ENCODE measurements around the gene PIP4K2C. TPM values are rescaled to one million over a fixed set of nuclear protein-coding genes. Genes with fewer than 3 reads are reported as not detected.

PIP4K2C gene
- total RNA-seq, 1 donor from 2014 or later = 17.3 TPM

- H3K9me3 Mint-ChIP-seq = no peaks in the 10 kb centered on the region
- H3K27ac Mint-ChIP-seq (ENCODE audit: unreplicated experiment) = no peak overlapping the region
- H3K27me3 Mint-ChIP-seq (ENCODE audit: low read depth) = no peaks in the 10 kb centered on the region
- no peaks in the 10 kb centered on the region for H3K4me1 Mint-ChIP-seq
- no peak for TF ChIP-seq CTCF (conservative IDR thresholded peaks at IDR 0.05)
- no peaks in the 10 kb centered on the region for H3K36me3 Mint-ChIP-seq (ENCODE audit: low read depth)
- no peak overlapping the region for H3K4me3 Mint-ChIP-seq
- DNase-seq (ENCODE audit: low read depth, low spot score) = no peak
These were observed 15.0 kb upstream of the PIP4K2C start for GRCh38 chr12:57575771-57576612.

GRCh38 chr12:57576613-57577160 lies 14.3 kb upstream of the PIP4K2C start:
- H3K4me1 Mint-ChIP-seq = no peaks in the 10 kb centered on the region
- no peak for DNase-seq (ENCODE audit: low read depth, low spot score)
- no peaks in the 10 kb centered on the region for H3K36me3 Mint-ChIP-seq (ENCODE audit: low read depth)
- H3K27me3 Mint-ChIP-seq (ENCODE audit: low read depth) = no peaks in the 10 kb centered on the region
- no peak overlapping the region for H3K4me3 Mint-ChIP-seq
- no peak overlapping the region for H3K27ac Mint-ChIP-seq (ENCODE audit: unreplicated experiment)
- no peak for TF ChIP-seq CTCF (conservative IDR thresholded peaks at IDR 0.05)
- H3K9me3 Mint-ChIP-seq = no peaks in the 10 kb centered on the region

DNA sequence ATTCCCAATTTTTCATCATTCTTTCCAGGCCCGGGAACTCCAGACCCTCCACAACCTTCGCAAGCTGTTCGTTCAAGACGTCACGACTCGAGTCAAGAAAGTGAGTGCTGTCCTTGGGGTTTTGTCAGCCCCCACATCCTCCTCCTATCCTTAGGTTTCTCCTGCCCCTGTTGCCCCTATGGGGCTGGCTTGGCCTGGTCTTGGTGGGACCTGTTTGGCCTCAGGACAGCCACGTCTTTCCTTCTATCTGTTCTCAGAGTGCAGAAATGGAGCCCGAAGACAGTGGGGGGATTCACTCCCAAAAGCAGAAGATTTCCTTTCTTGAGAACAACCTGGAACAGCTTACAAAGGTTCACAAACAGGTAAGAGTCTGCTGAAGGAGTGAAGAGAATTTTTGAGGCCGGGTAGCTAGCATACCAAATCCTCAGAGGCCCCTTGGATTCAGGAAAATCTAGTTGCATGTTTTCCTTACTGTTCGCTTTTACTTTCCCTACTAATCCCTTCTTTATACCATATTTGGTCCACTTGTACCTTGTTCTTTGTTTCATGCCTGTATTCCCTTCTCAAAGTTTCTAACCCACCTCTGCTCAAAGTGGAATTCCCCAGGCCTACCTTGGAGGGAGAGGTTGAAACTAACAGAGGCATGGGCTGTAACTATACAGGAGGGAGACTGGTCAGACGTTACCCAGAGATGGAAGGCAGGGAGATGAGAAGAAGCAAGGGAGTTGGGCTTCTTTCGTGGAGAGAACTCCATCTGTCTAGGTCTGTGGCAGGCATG lies 12.8 kb upstream of the PIP4K2C start:
- Mint-ChIP-seq H3K4me3 (no peak overlapping the region), H3K4me1 (no peaks in the 10 kb centered on the region), H3K27me3 (ENCODE audit: low read depth) (no peaks in the 10 kb centered on the region), H3K27ac (ENCODE audit: unreplicated experiment) (no peak overlapping the region), H3K9me3 (no peaks in the 10 kb centered on the region), H3K36me3 (ENCODE audit: low read depth) (no peaks in the 10 kb centered on the region)
- no peak for DNase-seq (ENCODE audit: low read depth, low spot score)
- TF ChIP-seq CTCF (conservative IDR thresholded peaks at IDR 0.05) = no peak

DNA sequence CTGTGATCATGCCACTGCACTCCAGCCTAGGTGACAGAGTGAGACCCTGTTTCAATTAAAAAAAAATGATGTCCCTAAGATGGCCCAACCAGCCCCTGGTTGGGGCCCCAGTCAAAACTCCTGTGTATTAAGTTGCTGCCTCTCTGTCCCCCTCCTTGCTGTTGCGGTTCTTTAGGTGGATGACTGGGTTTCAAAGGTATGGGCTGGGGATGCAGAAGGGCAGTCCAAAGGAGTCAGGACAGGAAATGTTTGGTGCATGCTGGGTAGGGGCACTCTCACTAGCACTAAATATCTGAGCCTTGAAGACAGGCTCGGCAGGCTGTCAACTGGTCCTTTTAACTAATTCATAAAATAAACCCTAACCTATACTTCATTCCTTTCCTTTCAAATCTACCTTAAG lies 12.0 kb upstream of the PIP4K2C start:
- TF ChIP-seq CTCF (conservative IDR thresholded peaks at IDR 0.05) = no peak
- H3K9me3 Mint-ChIP-seq = no peaks in the 10 kb centered on the region
- H3K27me3 Mint-ChIP-seq (ENCODE audit: low read depth) = peaks cover 2% of the 10 kb centered on the region
- H3K27ac Mint-ChIP-seq (ENCODE audit: unreplicated experiment) = no peak overlapping the region
- no peaks in the 10 kb centered on the region for H3K36me3 Mint-ChIP-seq (ENCODE audit: low read depth)
- H3K4me1 Mint-ChIP-seq = no peaks in the 10 kb centered on the region
- H3K4me3 Mint-ChIP-seq = no peak overlapping the region
- DNase-seq (ENCODE audit: low read depth, low spot score) = no peak

GRCh38 chr12:57579677-57580465 lies 11.1 kb upstream of the PIP4K2C start:
- DNase-seq (ENCODE audit: low read depth, low spot score) = no peak
- no peak overlapping the region for H3K4me3 Mint-ChIP-seq
- H3K36me3 Mint-ChIP-seq (ENCODE audit: low read depth) = no peaks in the 10 kb centered on the region
- H3K27ac Mint-ChIP-seq (ENCODE audit: unreplicated experiment) = no peak overlapping the region
- no peak for TF ChIP-seq CTCF (conservative IDR thresholded peaks at IDR 0.05)
- no peaks in the 10 kb centered on the region for H3K9me3 Mint-ChIP-seq
- peaks cover 5% of the 10 kb centered on the region for H3K27me3 Mint-ChIP-seq (ENCODE audit: low read depth)
- no peaks in the 10 kb centered on the region for H3K4me1 Mint-ChIP-seq

All from neural crest cell (in vitro differentiated cells).